Upper lobe of left lung (tissue), 4 donors: ENCODE measurements around the gene LRRC15.

Source experiments
- CTCF ChIP-seq, 6 experiments: fragments of 450-650 bp in 4 of 6; fragments of 200-600 bp in 2 of 6; sonication (generic) in 2 of 6; IDR thresholded peaks; one replicate each; pipeline ENCODE4 v1.5.1; 2016 to 2019; ENCODE audit warnings: antibody characterized with exemption in 6 of 6
- POLR2A ChIP-seq, 4 donors: fragments of 450-650 bp; IDR thresholded peaks; one replicate each; pipeline ENCODE4 v1.5.1; 2016 to 2017; ENCODE audit warnings: antibody characterized with exemption in 4 of 4, mild to moderate bottlenecking in 2 of 4

DNA sequence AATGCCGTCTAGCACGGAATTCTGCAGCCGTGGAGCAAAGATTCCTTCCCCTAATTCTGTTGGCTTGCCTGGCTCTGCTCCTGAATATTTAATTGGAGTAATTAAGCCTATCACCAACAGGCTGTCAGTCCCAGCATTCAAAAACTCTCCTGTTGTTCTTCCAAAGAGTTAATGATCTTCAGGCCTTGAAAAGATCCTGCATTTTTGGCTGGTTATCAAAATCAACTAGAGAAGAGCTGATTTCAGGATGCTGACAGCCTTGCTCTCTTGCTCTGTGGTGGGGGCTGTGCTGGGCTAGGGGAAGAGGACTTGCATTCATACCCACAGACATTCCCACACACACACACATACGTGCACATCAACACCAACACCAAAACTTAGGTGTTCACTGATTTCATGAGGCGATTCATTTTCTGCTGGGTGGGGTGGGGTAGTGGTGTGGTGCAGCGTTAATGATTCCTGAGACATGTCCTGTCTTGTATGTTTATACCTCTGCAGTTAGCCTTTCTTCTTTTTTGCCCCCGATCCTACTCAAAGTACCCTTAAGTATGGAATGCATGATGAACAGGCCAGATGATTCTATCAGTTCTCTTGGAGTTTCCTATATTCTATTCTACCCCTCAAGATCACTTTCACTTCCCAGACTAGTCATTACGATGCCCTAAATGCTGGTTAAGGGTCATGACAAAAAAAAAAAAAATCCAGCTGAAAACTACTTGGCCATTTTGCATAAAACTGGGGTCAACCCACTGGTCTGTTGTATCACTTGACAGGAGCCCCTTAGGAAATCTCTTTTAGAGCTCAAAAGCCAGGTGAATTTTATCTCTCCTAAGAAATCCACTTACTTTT lies 60.7 kb downstream of the LRRC15 start:
- TF ChIP-seq CTCF (IDR thresholded peaks at IDR 0.05) = no peak
- TF ChIP-seq POLR2A (IDR thresholded peaks at IDR 0.05) = no peak
